Chondrocyte (in vitro differentiated cells): ENCODE data around the gene TP63. TPM values are rescaled to one million over a fixed set of nuclear protein-coding genes. Genes with fewer than 3 reads are reported as not detected.

Experiments used
- DNase-seq: peaks from one replicate; pipeline ENCODE4 v3.0.0; 2021; ENCODE audit warnings: mixed read lengths, low spot score
- H3K27ac Mint-ChIP-seq: one replicate; pipeline ENCODE4 v1.8.0; 2021; ENCODE audit warnings: mild to moderate bottlenecking, moderate library complexity, mixed read lengths; ENCODE audit not compliant: unreplicated experiment
- H3K27me3 Mint-ChIP-seq: 2 replicates; pipeline ENCODE4 v1.8.0; 2021; ENCODE audit warnings: low read depth, mixed read lengths
- H3K36me3 Mint-ChIP-seq: 2 replicates; pipeline ENCODE4 v1.8.0; 2021; ENCODE audit warnings: low read depth, mixed read lengths
- H3K4me1 Mint-ChIP-seq: 2 replicates; pipeline ENCODE4 v1.8.0; 2021; ENCODE audit warnings: low read depth, mild to moderate bottlenecking, mixed read lengths
- H3K4me3 Mint-ChIP-seq: one replicate; pipeline ENCODE4 v1.8.0; 2021; ENCODE audit warnings: mild to moderate bottlenecking, moderate library complexity, mixed read lengths; ENCODE audit not compliant: unreplicated experiment
- H3K9me3 Mint-ChIP-seq: 2 replicates; pipeline ENCODE4 v1.8.0; 2021; ENCODE audit warnings: low read depth, mixed read lengths
- CTCF ChIP-seq: fragments of 200-600 bp; sonication (generic); IDR thresholded peaks from 2 replicates; pipeline ENCODE4 v1.5.0; 2021; ENCODE audit warnings: antibody characterized with exemption, mild to moderate bottlenecking, moderate library complexity
- total RNA-seq: library from RNA; stranded (reverse); gene quantifications from 3 replicates; pipeline ENCODE4 v1.2.1, GENCODE V29; 2021

Gene TP63
- total RNA-seq, 1 donor from 2014 or later: not detected

DNA sequence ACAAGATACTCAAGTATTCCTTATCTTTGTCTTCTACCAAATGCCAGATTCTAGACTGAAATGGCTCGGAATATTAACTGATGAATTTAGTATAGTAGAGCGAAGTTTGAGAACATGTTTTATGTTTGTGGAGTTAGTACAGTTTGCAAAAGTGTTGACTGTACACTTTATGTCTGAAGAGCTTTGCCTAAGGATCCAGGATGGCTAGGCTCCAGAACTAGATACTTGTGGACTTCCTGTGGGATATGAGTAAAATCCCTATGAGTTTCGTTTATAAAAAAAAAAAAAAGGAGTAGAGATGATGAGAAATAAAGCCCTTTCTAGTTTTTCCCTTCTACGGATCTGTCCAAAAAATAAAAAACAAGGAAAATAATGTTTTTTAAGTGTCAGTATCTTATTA is 96.7 kb downstream of the TP63 start:
- Mint-ChIP-seq H3K4me3 (no peak overlapping the region), H3K27ac (no peak overlapping the region), H3K9me3 (no peaks in the 10 kb centered on the region), H3K4me1 (peaks cover 12% of the 10 kb centered on the region), H3K27me3 (peaks cover 4% of the 10 kb centered on the region), H3K36me3 (no peaks in the 10 kb centered on the region)
- no peak for DNase-seq
- TF ChIP-seq CTCF: no peak

GRCh38 chr3:189728915-189729314 is 97.7 kb downstream of the TP63 start:
- DNase-seq: no peak
- H3K36me3 Mint-ChIP-seq: no peaks in the 10 kb centered on the region
- H3K4me1 Mint-ChIP-seq: peaks cover 12% of the 10 kb centered on the region
- H3K4me3 Mint-ChIP-seq: no peak overlapping the region
- H3K27ac Mint-ChIP-seq: no peak overlapping the region
- no peaks in the 10 kb centered on the region for H3K9me3 Mint-ChIP-seq
- TF ChIP-seq CTCF: no peak
- peaks cover 7% of the 10 kb centered on the region for H3K27me3 Mint-ChIP-seq

- peaks cover 6% of the 10 kb centered on the region for H3K36me3 Mint-ChIP-seq
- H3K27ac Mint-ChIP-seq: no peak overlapping the region
- DNase-seq: no peak
- H3K9me3 Mint-ChIP-seq: no peaks in the 10 kb centered on the region
- H3K27me3 Mint-ChIP-seq: peaks cover 15% of the 10 kb centered on the region
- H3K4me1 Mint-ChIP-seq: no peaks in the 10 kb centered on the region
- H3K4me3 Mint-ChIP-seq: no peak overlapping the region
- TF ChIP-seq CTCF: no peak
These were observed 102.9 kb downstream of the TP63 start for GRCh38 chr3:189734061-189734460.

DNA sequence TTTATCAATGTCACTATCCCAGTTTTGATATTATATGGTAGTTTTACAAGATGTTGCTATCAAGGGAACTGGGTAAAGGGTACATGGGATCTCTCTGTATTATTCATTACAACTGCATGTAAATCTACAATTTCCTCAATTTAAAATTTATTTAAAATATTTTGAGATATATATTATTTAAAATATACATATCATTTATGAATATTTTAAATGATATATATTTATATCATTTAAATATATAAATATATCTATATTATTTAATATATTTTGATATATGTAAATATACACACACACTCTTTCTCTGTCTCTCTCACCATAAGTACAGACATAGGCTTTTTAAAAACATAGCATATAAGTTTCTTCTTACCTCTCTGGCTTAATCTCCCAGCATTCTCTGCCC is 104.7 kb downstream of the TP63 start:
- TF ChIP-seq CTCF: no peak
- Mint-ChIP-seq H3K4me3 (no peak overlapping the region), H3K27me3 (peaks cover 14% of the 10 kb centered on the region), H3K4me1 (no peaks in the 10 kb centered on the region), H3K27ac (no peak overlapping the region), H3K9me3 (no peaks in the 10 kb centered on the region), H3K36me3 (peaks cover 6% of the 10 kb centered on the region)
- no peak for DNase-seq

GRCh38 chr3:189737071-189737470 is 105.9 kb downstream of the TP63 start:
- Mint-ChIP-seq H3K36me3 (peaks cover 6% of the 10 kb centered on the region), H3K27ac (no peak overlapping the region), H3K9me3 (no peaks in the 10 kb centered on the region), H3K4me3 (no peak overlapping the region), H3K4me1 (no peaks in the 10 kb centered on the region), H3K27me3 (peaks cover 14% of the 10 kb centered on the region)
- no peak for DNase-seq
- TF ChIP-seq CTCF: no peak
